Large intestine (tissue), 3 donors: ENCODE results near the gene VTN. TPM values are rescaled to one million over a fixed set of nuclear protein-coding genes. Genes with fewer than 3 reads are reported as not detected.

Experiments
- DNase-seq, 2 donors: peaks; one replicate each; pipeline versions ENCODE4 v3.0.0 to v3.0.0-alpha.2; 2013
- H3K27ac ChIP-seq: one replicate; pipeline ENCODE4 v1.5.1; 2013; ENCODE audit warnings: low read length
- H3K27me3 ChIP-seq: 2 replicates; pipeline ENCODE4 v1.6.1; 2013; ENCODE audit warnings: low read length; ENCODE audit not compliant: control insufficient read depth, insufficient read depth
- H3K36me3 ChIP-seq: 2 replicates; pipeline ENCODE4 v1.6.1; 2013; ENCODE audit warnings: low read length; ENCODE audit not compliant: control insufficient read depth, insufficient read depth
- H3K4me1 ChIP-seq: one replicate; pipeline ENCODE4 v1.6.1; 2013; ENCODE audit warnings: low read length; ENCODE audit not compliant: control insufficient read depth, insufficient read depth
- H3K4me3 ChIP-seq: one replicate; pipeline ENCODE4 v1.5.1; 2013; ENCODE audit warnings: low read length
- H3K9me3 ChIP-seq: one replicate; pipeline ENCODE4 v1.6.1; 2013; ENCODE audit warnings: mild to moderate bottlenecking, low read depth, low read length, moderate library complexity; ENCODE audit not compliant: control insufficient read depth
- WGBS: methylation state at CpG from one replicate; pipeline ENCODE4 v1.1.5; 2013; ENCODE audit warnings: low lambda C conversion rate; ENCODE audit not compliant: insufficient coverage; 5-methylcytosine and 5-hydroxymethylcytosine counted together
- polyA plus RNA-seq: library from polyadenylated mRNA; unstranded; fragments of 120-200 nt; gene quantifications from one replicate; pipeline ENCODE4 v1.2.1, GENCODE V29; 2013

VTN gene
- polyA plus RNA-seq, 1 donor: 12.2 TPM

GRCh38 chr17:28369684-28370034 is 448 bp downstream of the VTN start:
- Histone ChIP-seq H3K36me3 (peaks cover 4% of the 10 kb centered on the region), H3K4me1 (peaks cover 38% of the 10 kb centered on the region), H3K4me3 (no peak overlapping the region), H3K27ac (peak overlapping the region; percentile 45), H3K9me3 (no peaks in the 10 kb centered on the region), H3K27me3 (peaks cover 4% of the 10 kb centered on the region)
- WGBS: no CpG with 5 or more reads among the region's 10 CpGs
- no peak for DNase-seq

GRCh38 chr17:28368915-28369683 is 1.0 kb downstream of the VTN start:
- H3K27ac ChIP-seq: no peak overlapping the region
- WGBS: no CpG with 5 or more reads among the region's 23 CpGs

GRCh38 chr17:28368306-28368831 is 1.7 kb downstream of the VTN start:
- peak in 1 of 2 donors; percentile 53 for DNase-seq

More at GRCh38 chr17:28368915-28369683, 1.0 kb downstream of the VTN start:
- H3K4me1 ChIP-seq: peaks cover 38% of the 10 kb centered on the region
- no peak for DNase-seq
- H3K36me3 ChIP-seq: peaks cover 6% of the 10 kb centered on the region
- no peaks in the 10 kb centered on the region for H3K9me3 ChIP-seq
- H3K27me3 ChIP-seq: peaks cover 4% of the 10 kb centered on the region
- no peak overlapping the region for H3K4me3 ChIP-seq

GRCh38 chr17:28367641-28368305 is 2.3 kb downstream of the VTN start:
- no peak for DNase-seq
- H3K36me3 ChIP-seq: peaks cover 19% of the 10 kb centered on the region
- no peaks in the 10 kb centered on the region for H3K9me3 ChIP-seq
- H3K27ac ChIP-seq: no peak overlapping the region
- WGBS: no CpG with 5 or more reads among the region's 21 CpGs
- H3K4me3 ChIP-seq: no peak overlapping the region
- peaks cover 36% of the 10 kb centered on the region for H3K4me1 ChIP-seq
- H3K27me3 ChIP-seq: peaks cover 2% of the 10 kb centered on the region

More at GRCh38 chr17:28368306-28368831, 1.7 kb downstream of the VTN start:
- peaks cover 13% of the 10 kb centered on the region for H3K36me3 ChIP-seq
- H3K4me3 ChIP-seq: no peak overlapping the region
- WGBS: no CpG with 5 or more reads among the region's 5 CpGs
- H3K27me3 ChIP-seq: peaks cover 4% of the 10 kb centered on the region
- H3K4me1 ChIP-seq: peaks cover 38% of the 10 kb centered on the region
- H3K9me3 ChIP-seq: no peaks in the 10 kb centered on the region
- H3K27ac ChIP-seq: no peak overlapping the region

- DNase-seq: no peak
- Histone ChIP-seq H3K4me3 (no peak overlapping the region), H3K27ac (no peak overlapping the region), H3K4me1 (peaks cover 28% of the 10 kb centered on the region), H3K36me3 (peaks cover 30% of the 10 kb centered on the region), H3K9me3 (no peaks in the 10 kb centered on the region), H3K27me3 (no peaks in the 10 kb centered on the region)
- no CpG with 5 or more reads among the region's 1 CpG for WGBS
Measured at GRCh38 chr17:28366605-28367004, 3.5 kb downstream of the VTN start.

GRCh38 chr17:28365487-28365886 is 4.6 kb downstream of the VTN start:
- Histone ChIP-seq H3K27me3 (no peaks in the 10 kb centered on the region), H3K9me3 (no peaks in the 10 kb centered on the region), H3K27ac (no peak overlapping the region), H3K36me3 (peaks cover 41% of the 10 kb centered on the region), H3K4me1 (peaks cover 21% of the 10 kb centered on the region), H3K4me3 (no peak overlapping the region)
- WGBS: no CpG with 5 or more reads among the region's 3 CpGs
- no peak for DNase-seq

- no peaks in the 10 kb centered on the region for H3K27me3 ChIP-seq
- no CpG with 5 or more reads among the region's 13 CpGs for WGBS
- H3K27ac ChIP-seq: no peak within 1 kb of the TSS
- DNase-seq: no peak
- no peak within 1 kb of the TSS for H3K4me3 ChIP-seq
- H3K4me1 ChIP-seq: peaks cover 18% of the 10 kb centered on the region
- H3K9me3 ChIP-seq: no peaks in the 10 kb centered on the region
- peaks cover 48% of the 10 kb centered on the region for H3K36me3 ChIP-seq
Measured at GRCh38 chr17:28364665-28365363, 5.3 kb downstream of the VTN start, which contains the start of gene SEBOX. SEBOX (minus strand) TSS chr17:28365199; CDS start chr17:28365151, 48 bp downstream.

GRCh38 chr17:28363776-28364650 is 6.1 kb downstream of the VTN start:
- no peak for DNase-seq
- Histone ChIP-seq H3K4me1 (peaks cover 13% of the 10 kb centered on the region), H3K4me3 (no peak overlapping the region), H3K27me3 (no peaks in the 10 kb centered on the region), H3K27ac (no peak overlapping the region), H3K9me3 (no peaks in the 10 kb centered on the region), H3K36me3 (peaks cover 53% of the 10 kb centered on the region)
- WGBS: no CpG with 5 or more reads among the region's 8 CpGs

GRCh38 chr17:28363186-28363585 is 6.9 kb downstream of the VTN start:
- WGBS: no CpG with 5 or more reads among the region's 5 CpGs
- no peak overlapping the region for H3K4me3 ChIP-seq
- H3K36me3 ChIP-seq: peaks cover 56% of the 10 kb centered on the region
- no peak overlapping the region for H3K27ac ChIP-seq
- H3K27me3 ChIP-seq: no peaks in the 10 kb centered on the region
- no peaks in the 10 kb centered on the region for H3K9me3 ChIP-seq
- peaks cover 11% of the 10 kb centered on the region for H3K4me1 ChIP-seq
- DNase-seq: no peak
